NT2/D1 (cell line): Measurements from ENCODE around the gene DMD.

Experiments used
- DNase-seq: peaks from one replicate; pipeline ENCODE4 v3.0.0-alpha.2; 2011; ENCODE audit warnings: low read depth, low spot score
- H3K27me3 ChIP-seq: 2 replicates; pipeline ENCODE4 v1.6.0; 2011; ENCODE audit warnings: mild to moderate bottlenecking; ENCODE audit not compliant: insufficient read length, insufficient read depth
- H3K36me3 ChIP-seq: 2 replicates; pipeline ENCODE4 v1.6.1; 2011; ENCODE audit warnings: mild to moderate bottlenecking, low read length, mixed read lengths; ENCODE audit not compliant: insufficient read depth, insufficient read length
- H3K4me1 ChIP-seq: 2 replicates; pipeline ENCODE4 v1.5.1; 2011; ENCODE audit not compliant: insufficient read depth, insufficient read length
- H3K4me3 ChIP-seq: 2 replicates; pipeline ENCODE4 v1.5.1; 2011; ENCODE audit warnings: low read depth; ENCODE audit not compliant: insufficient read length
- H3K9ac ChIP-seq: 2 replicates; pipeline ENCODE4 v1.6.0; 2011; ENCODE audit warnings: low read depth; ENCODE audit not compliant: insufficient read length
- H3K9me3 ChIP-seq: 2 replicates; pipeline ENCODE4 v1.5.1; 2011; ENCODE audit warnings: mild to moderate bottlenecking, low read length; ENCODE audit not compliant: insufficient read depth
- SUZ12 ChIP-seq: IDR thresholded peaks from 2 replicates; pipeline ENCODE4 v1.6.1; 2011; ENCODE audit not compliant: insufficient read length, insufficient read depth; ENCODE audit errors: extremely low read depth
- YY1 ChIP-seq: IDR thresholded peaks from 2 replicates; pipeline ENCODE4 v1.6.1; 2011; ENCODE audit not compliant: insufficient read length, insufficient read depth
- ZNF274 ChIP-seq: IDR thresholded peaks from 2 replicates; pipeline ENCODE4 v1.6.1; 2011; ENCODE audit warnings: mild to moderate bottlenecking, low read depth, low read length

Gene DMD

GRCh38 chrX:33156152-33156726 is 55.1 kb downstream of the DMD start:
- Histone ChIP-seq H3K36me3 (no peaks in the 10 kb centered on the region), H3K4me3 (no peak overlapping the region), H3K4me1 (no peaks in the 10 kb centered on the region), H3K27me3 (no peaks in the 10 kb centered on the region), H3K9ac (no peak overlapping the region), H3K9me3 (no peaks in the 10 kb centered on the region)
- DNase-seq, result no peak
- TF ChIP-seq SUZ12, result no peak
- no peak for TF ChIP-seq YY1
- no peak for TF ChIP-seq ZNF274

- Histone ChIP-seq H3K4me1 (no peaks in the 10 kb centered on the region), H3K4me3 (no peak overlapping the region), H3K9ac (no peak overlapping the region), H3K36me3 (no peaks in the 10 kb centered on the region), H3K9me3 (no peaks in the 10 kb centered on the region), H3K27me3 (no peaks in the 10 kb centered on the region)
- no peak for DNase-seq
- TF ChIP-seq YY1 (no peak), SUZ12 (no peak), ZNF274 (no peak)
These were observed 61.8 kb downstream of the DMD start for GRCh38 chrX:33149580-33149979.

- Histone ChIP-seq H3K9ac (no peak overlapping the region), H3K36me3 (no peaks in the 10 kb centered on the region), H3K9me3 (no peaks in the 10 kb centered on the region), H3K4me3 (no peak overlapping the region), H3K4me1 (no peaks in the 10 kb centered on the region), H3K27me3 (no peaks in the 10 kb centered on the region)
- no peak for TF ChIP-seq YY1
- TF ChIP-seq SUZ12, result no peak
- TF ChIP-seq ZNF274, result no peak
- no peak for DNase-seq
These were observed 62.3 kb downstream of the DMD start for GRCh38 chrX:33149085-33149484.

GRCh38 chrX:33142331-33142730 is 69.0 kb downstream of the DMD start:
- no peak for TF ChIP-seq YY1
- no peak for TF ChIP-seq ZNF274
- TF ChIP-seq SUZ12, result no peak
- no peaks in the 10 kb centered on the region for H3K36me3 ChIP-seq
- DNase-seq, result no peak
- H3K9me3 ChIP-seq, result no peaks in the 10 kb centered on the region
- no peak overlapping the region for H3K4me3 ChIP-seq
- H3K4me1 ChIP-seq, result no peaks in the 10 kb centered on the region
- no peaks in the 10 kb centered on the region for H3K27me3 ChIP-seq
- H3K9ac ChIP-seq, result no peak overlapping the region

GRCh38 chrX:33138677-33139249 is 72.6 kb downstream of the DMD start:
- DNase-seq, result no peak
- Histone ChIP-seq H3K36me3 (no peaks in the 10 kb centered on the region), H3K9ac (no peak overlapping the region), H3K9me3 (no peaks in the 10 kb centered on the region), H3K4me1 (no peaks in the 10 kb centered on the region), H3K27me3 (no peaks in the 10 kb centered on the region), H3K4me3 (no peak overlapping the region)
- TF ChIP-seq ZNF274 (no peak), YY1 (no peak), SUZ12 (no peak)

- Histone ChIP-seq H3K9ac (no peak overlapping the region), H3K36me3 (no peaks in the 10 kb centered on the region)
These were observed 77.2 kb downstream of the DMD start for GRCh38 chrX:33134164-33134563.

GRCh38 chrX:33133320-33133719 is 78.0 kb downstream of the DMD start:
- Histone ChIP-seq H3K9me3 (no peaks in the 10 kb centered on the region), H3K4me1 (no peaks in the 10 kb centered on the region), H3K36me3 (no peaks in the 10 kb centered on the region), H3K4me3 (no peak overlapping the region), H3K27me3 (no peaks in the 10 kb centered on the region), H3K9ac (no peak overlapping the region)
- no peak for DNase-seq
- TF ChIP-seq YY1 (no peak), SUZ12 (no peak), ZNF274 (no peak)

More at GRCh38 chrX:33134164-33134563, 77.2 kb downstream of the DMD start:
- no peaks in the 10 kb centered on the region for H3K9me3 ChIP-seq
- DNase-seq, result no peak
- no peaks in the 10 kb centered on the region for H3K4me1 ChIP-seq
- H3K4me3 ChIP-seq, result no peak overlapping the region
- H3K27me3 ChIP-seq, result no peaks in the 10 kb centered on the region
- no peak for TF ChIP-seq YY1
- TF ChIP-seq SUZ12, result no peak
- no peak for TF ChIP-seq ZNF274
